Activated naive CD4-positive, alpha-beta T cell treated with anti-CD3 and anti-CD28 coated beads, Interleukin-2, amount 50 U/mL, for 24 hours (primary cell): ENCODE data around the gene RFC2.
"Not testable (repeated sequence)": the region's sequence is repeated elsewhere in the genome, so short reads cannot be mapped to it uniquely, and the experiment has no call there.

Source experiments
- H3K27ac Mint-ChIP-seq: one replicate; pipeline ENCODE4 v1.8.0; 2021; ENCODE audit warnings: mild to moderate bottlenecking, mixed read lengths
- H3K27me3 Mint-ChIP-seq: one replicate; pipeline ENCODE4 v1.8.0; 2021; ENCODE audit warnings: mixed read lengths
- H3K36me3 Mint-ChIP-seq: one replicate; pipeline ENCODE4 v1.8.0; 2021; ENCODE audit warnings: mixed read lengths
- H3K4me1 Mint-ChIP-seq: one replicate; pipeline ENCODE4 v1.8.0; 2021; ENCODE audit warnings: mixed read lengths
- H3K4me3 Mint-ChIP-seq: one replicate; pipeline ENCODE4 v1.8.0; 2021; ENCODE audit warnings: mild to moderate bottlenecking, mixed read lengths
- H3K9me3 Mint-ChIP-seq: one replicate; pipeline ENCODE4 v1.8.0; 2021; ENCODE audit warnings: mixed read lengths

Gene RFC2

GRCh38 chr7:74236284-74236683 is 17.9 kb downstream of the RFC2 start:
- Mint-ChIP-seq H3K27ac (no peak overlapping the region), H3K9me3 (no peaks in the 10 kb centered on the region), H3K27me3 (no peaks in the 10 kb centered on the region), H3K36me3 (peaks cover 14% of the 10 kb centered on the region), H3K4me1 (no peaks in the 10 kb centered on the region), H3K4me3 (no peak overlapping the region)

- H3K36me3 Mint-ChIP-seq: peaks cover 12% of the 10 kb centered on the region
- no peak overlapping the region for H3K27ac Mint-ChIP-seq
These were observed 18.5 kb downstream of the RFC2 start for GRCh38 chr7:74235518-74236268.

GRCh38 chr7:74233655-74234285 is 20.4 kb downstream of the RFC2 start:
- Mint-ChIP-seq H3K9me3 (no peaks in the 10 kb centered on the region), H3K27me3 (no peaks in the 10 kb centered on the region), H3K36me3 (peaks cover 8% of the 10 kb centered on the region), H3K27ac (no peak overlapping the region), H3K4me1 (no peaks in the 10 kb centered on the region), H3K4me3 (no peak overlapping the region)

More at GRCh38 chr7:74235518-74236268, 18.5 kb downstream of the RFC2 start:
- H3K27me3 Mint-ChIP-seq: no peaks in the 10 kb centered on the region
- no peak overlapping the region for H3K4me3 Mint-ChIP-seq
- no peaks in the 10 kb centered on the region for H3K4me1 Mint-ChIP-seq
- H3K9me3 Mint-ChIP-seq: no peaks in the 10 kb centered on the region

DNA sequence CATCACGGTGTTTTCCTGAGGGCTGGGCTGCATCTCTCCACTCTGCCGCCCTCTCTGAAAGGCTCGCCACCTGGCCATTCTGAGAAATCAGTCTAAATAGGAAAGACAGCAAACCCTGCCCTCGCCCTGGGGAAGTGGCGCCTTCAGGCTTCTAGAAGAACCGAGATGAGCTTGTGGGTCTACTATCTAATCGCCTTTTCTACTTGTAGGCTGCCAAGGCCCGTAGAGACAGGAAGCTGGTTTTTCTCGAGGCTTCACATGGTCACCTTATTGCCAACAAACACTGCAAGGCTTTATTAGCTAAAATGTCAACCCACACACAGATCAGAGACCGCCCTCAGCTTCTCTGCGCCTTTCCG is 23.0 kb downstream of the RFC2 start:
- peaks cover 5% of the 10 kb centered on the region for H3K4me1 Mint-ChIP-seq
- H3K27ac Mint-ChIP-seq: no peak overlapping the region
- H3K9me3 Mint-ChIP-seq: no peaks in the 10 kb centered on the region
- no peaks in the 10 kb centered on the region for H3K27me3 Mint-ChIP-seq
- peaks cover 4% of the 10 kb centered on the region for H3K36me3 Mint-ChIP-seq
- H3K4me3 Mint-ChIP-seq: no peak overlapping the region

DNA sequence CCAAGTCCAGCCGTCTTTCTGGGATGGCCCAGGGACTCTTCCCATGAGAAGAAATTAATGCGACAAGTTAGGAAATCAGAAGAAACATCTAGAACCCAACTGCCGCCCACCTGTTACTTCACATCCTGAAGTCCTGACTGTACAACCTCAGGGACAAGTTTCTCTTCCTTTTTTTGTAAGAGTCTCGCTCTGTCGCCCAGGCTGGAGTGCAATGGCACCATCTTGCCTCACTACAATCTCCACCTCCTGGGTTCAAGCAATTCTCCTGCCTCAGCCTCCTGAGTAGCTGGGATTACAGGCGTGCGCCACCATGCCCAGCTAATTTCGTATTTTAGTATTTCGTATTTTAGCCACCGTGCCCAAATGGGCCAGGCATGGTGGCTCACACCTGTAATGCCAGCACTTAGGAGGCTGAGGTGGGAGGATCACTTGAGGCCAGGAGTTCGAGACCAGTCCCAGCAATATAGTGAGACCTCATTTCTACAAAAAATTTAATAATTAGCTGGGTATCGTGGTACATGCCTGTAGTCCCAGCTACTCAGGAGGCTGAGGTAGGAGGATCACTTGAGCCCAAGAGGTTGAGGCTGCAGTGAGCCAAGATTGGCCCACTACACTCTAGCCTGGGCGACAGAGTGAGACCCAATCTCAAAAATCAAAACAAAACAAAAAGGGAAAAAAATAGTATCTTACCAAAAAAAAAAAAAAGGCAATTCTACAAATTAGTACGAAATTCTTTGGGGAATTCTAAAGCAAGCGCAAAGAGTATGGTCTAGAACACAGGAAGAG is 23.6 kb downstream of the RFC2 start:
- Mint-ChIP-seq H3K27me3 (no peaks in the 10 kb centered on the region), H3K36me3 (peaks cover 6% of the 10 kb centered on the region), H3K27ac (no peak overlapping the region), H3K4me3 (no peak overlapping the region), H3K9me3 (no peaks in the 10 kb centered on the region), H3K4me1 (peaks cover 5% of the 10 kb centered on the region)

- Mint-ChIP-seq H3K27me3 (no peaks in the 10 kb centered on the region), H3K36me3 (peaks cover 2% of the 10 kb centered on the region), H3K9me3 (no peaks in the 10 kb centered on the region), H3K4me3 (no peak overlapping the region), H3K27ac (no peak overlapping the region), H3K4me1 (peaks cover 5% of the 10 kb centered on the region)
These were observed 25.0 kb downstream of the RFC2 start for GRCh38 chr7:74228951-74229900.

- Mint-ChIP-seq H3K27me3 (no peaks in the 10 kb centered on the region), H3K27ac (no peak overlapping the region), H3K9me3 (no peaks in the 10 kb centered on the region), H3K4me1 (peaks cover 5% of the 10 kb centered on the region), H3K4me3 (no peak overlapping the region), H3K36me3 (peaks cover 5% of the 10 kb centered on the region)
These were observed 27.6 kb downstream of the RFC2 start for GRCh38 chr7:74226633-74227032.

- Mint-ChIP-seq H3K27ac (no peak overlapping the region), H3K9me3 (no peaks in the 10 kb centered on the region), H3K4me1 (peaks cover 5% of the 10 kb centered on the region), H3K36me3 (peaks cover 5% of the 10 kb centered on the region), H3K27me3 (no peaks in the 10 kb centered on the region), H3K4me3 (no peak overlapping the region)
These were observed 28.8 kb downstream of the RFC2 start for GRCh38 chr7:74225400-74225799.

- H3K27me3 Mint-ChIP-seq, H3K27ac Mint-ChIP-seq, H3K36me3 Mint-ChIP-seq, H3K4me3 Mint-ChIP-seq, H3K9me3 Mint-ChIP-seq, H3K4me1 Mint-ChIP-seq: not testable (repeated sequence)
These were observed 29.3 kb downstream of the RFC2 start for GRCh38 chr7:74224907-74225306.

DNA sequence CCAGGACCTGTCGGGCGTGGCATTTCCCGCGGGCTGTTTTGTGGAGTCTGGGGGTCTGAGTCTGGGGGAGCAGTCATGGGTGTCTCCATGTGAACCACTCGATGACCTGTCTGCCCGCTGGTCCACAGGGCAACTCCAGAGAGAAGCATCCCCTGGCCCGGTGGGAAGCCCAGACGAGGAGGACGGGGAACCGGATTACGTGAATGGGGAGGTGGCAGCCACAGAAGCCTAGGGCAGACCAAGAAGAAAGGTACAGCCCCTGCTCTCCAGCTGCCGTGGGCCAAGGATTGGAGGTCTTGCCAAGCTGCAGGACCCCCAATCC is 29.7 kb downstream of the RFC2 start:
- Mint-ChIP-seq H3K27ac (no peak overlapping the region), H3K9me3 (no peaks in the 10 kb centered on the region), H3K4me3 (no peak overlapping the region), H3K27me3 (no peaks in the 10 kb centered on the region), H3K36me3 (peaks cover 5% of the 10 kb centered on the region), H3K4me1 (peaks cover 5% of the 10 kb centered on the region)

GRCh38 chr7:74223711-74224510 is 30.3 kb downstream of the RFC2 start:
- H3K4me3 Mint-ChIP-seq: no peak overlapping the region
- peaks cover 5% of the 10 kb centered on the region for H3K36me3 Mint-ChIP-seq
- peaks cover 5% of the 10 kb centered on the region for H3K4me1 Mint-ChIP-seq
- no peak overlapping the region for H3K27ac Mint-ChIP-seq
- no peaks in the 10 kb centered on the region for H3K27me3 Mint-ChIP-seq
- no peaks in the 10 kb centered on the region for H3K9me3 Mint-ChIP-seq

GRCh38 chr7:74222851-74223710 is 31.1 kb downstream of the RFC2 start:
- Mint-ChIP-seq H3K4me1 (peaks cover 8% of the 10 kb centered on the region), H3K36me3 (peaks cover 5% of the 10 kb centered on the region), H3K27ac (no peak overlapping the region), H3K4me3 (no peak overlapping the region), H3K27me3 (no peaks in the 10 kb centered on the region), H3K9me3 (no peaks in the 10 kb centered on the region)

DNA sequence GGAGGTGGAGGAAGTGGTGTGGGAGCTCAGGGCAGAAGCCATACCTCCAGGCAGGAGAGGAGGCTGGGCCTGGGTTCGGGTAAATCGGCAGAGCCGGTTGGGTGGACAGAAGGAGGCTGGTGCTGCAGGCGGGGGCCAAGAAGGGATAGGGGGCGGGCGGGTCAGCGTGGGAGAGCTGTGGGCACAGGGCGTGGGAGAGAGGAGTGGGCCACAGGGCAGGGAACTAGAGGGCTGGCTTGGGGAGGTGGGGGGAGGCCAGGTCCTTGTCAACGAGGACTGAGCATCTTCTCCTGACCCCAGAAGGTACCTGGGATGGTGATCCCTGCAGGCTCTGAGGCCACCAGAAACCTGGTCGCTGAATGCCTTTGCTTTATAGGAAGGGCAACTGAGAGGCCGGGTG is 32.5 kb downstream of the RFC2 start:
- peaks cover 5% of the 10 kb centered on the region for H3K36me3 Mint-ChIP-seq
- H3K27me3 Mint-ChIP-seq: no peaks in the 10 kb centered on the region
- H3K4me3 Mint-ChIP-seq: no peak overlapping the region
- H3K27ac Mint-ChIP-seq: no peak overlapping the region
- no peaks in the 10 kb centered on the region for H3K9me3 Mint-ChIP-seq
- H3K4me1 Mint-ChIP-seq: peaks cover 19% of the 10 kb centered on the region

DNA sequence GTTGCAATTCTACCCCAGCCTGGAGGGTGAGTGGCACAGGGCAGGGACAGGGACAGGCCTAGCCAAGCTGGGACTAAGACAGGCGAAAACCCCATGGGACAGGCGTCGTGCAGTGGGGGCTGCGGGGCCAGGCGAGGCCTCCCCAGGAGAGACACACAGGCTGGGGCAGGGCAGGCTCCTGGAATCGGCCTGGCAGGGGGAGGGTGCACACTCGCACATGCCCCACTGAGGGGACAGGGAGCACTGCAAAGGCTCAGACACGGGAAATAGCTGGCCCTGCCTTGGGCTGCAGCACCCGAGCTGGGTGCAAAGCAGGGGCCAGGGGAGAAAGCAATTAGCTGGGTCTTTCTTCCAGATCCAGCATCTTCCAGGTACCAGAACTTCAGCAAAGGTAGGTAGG is 34.0 kb downstream of the RFC2 start:
- H3K36me3 Mint-ChIP-seq: peaks cover 3% of the 10 kb centered on the region
- no peak overlapping the region for H3K27ac Mint-ChIP-seq
- H3K27me3 Mint-ChIP-seq: no peaks in the 10 kb centered on the region
- H3K4me1 Mint-ChIP-seq: peaks cover 17% of the 10 kb centered on the region
- no peaks in the 10 kb centered on the region for H3K9me3 Mint-ChIP-seq
- H3K4me3 Mint-ChIP-seq: no peak overlapping the region
